Measurements from ENCODE around the gene BEND5.

The BEND5 gene

GRCh38 chr1:48776393-48777218, at the start of gene BEND5:
TSS of gene BEND5 (minus strand) at chr1:48776891. CDS start at chr1:48776831, 60 bp downstream.
- peak; percentile 30 for DNase-seq (ENCODE audit: low read depth, low spot score)

GRCh38 chr1:48823168-48823567, 46.5 kb upstream of the BEND5 start:
- DNase-seq (ENCODE audit: low read depth, low spot score) = no peak

GRCh38 chr1:48820491-48820890, 43.8 kb upstream of the BEND5 start:
- DNase-seq (ENCODE audit: low read depth, low spot score) = no peak

GRCh38 chr1:48817505-48818114, 40.9 kb upstream of the BEND5 start:
- DNase-seq (ENCODE audit: low read depth, low spot score) = peak; percentile 70

- no peak for DNase-seq (ENCODE audit: low read depth, low spot score)
These were observed 34.0 kb upstream of the BEND5 start for GRCh38 chr1:48810740-48811139.

- no peak for DNase-seq (ENCODE audit: low read depth, low spot score)
These were observed 31.8 kb upstream of the BEND5 start for GRCh38 chr1:48808496-48808895.

- DNase-seq (ENCODE audit: low read depth, low spot score) = no peak
These were observed 31.0 kb upstream of the BEND5 start for GRCh38 chr1:48807554-48808260.

GRCh38 chr1:48803474-48803873, 26.8 kb upstream of the BEND5 start:
- no peak for DNase-seq (ENCODE audit: low read depth, low spot score)

GRCh38 chr1:48794816-48795215, 18.1 kb upstream of the BEND5 start:
- DNase-seq (ENCODE audit: low read depth, low spot score) = no peak

GRCh38 chr1:48793863-48794262, 17.2 kb upstream of the BEND5 start:
- DNase-seq (ENCODE audit: low read depth, low spot score) = no peak

GRCh38 chr1:48792961-48793360, 16.3 kb upstream of the BEND5 start:
- DNase-seq (ENCODE audit: low read depth, low spot score) = no peak

- DNase-seq (ENCODE audit: low read depth, low spot score) = no peak
These were observed 13.7 kb upstream of the BEND5 start for GRCh38 chr1:48790397-48790796.

- DNase-seq (ENCODE audit: low read depth, low spot score) = no peak
These were observed 13.2 kb upstream of the BEND5 start for GRCh38 chr1:48789903-48790302.

- DNase-seq (ENCODE audit: low read depth, low spot score) = no peak
These were observed 9.2 kb upstream of the BEND5 start for GRCh38 chr1:48785869-48786268.

- DNase-seq (ENCODE audit: low read depth, low spot score) = no peak
These were observed 7.6 kb upstream of the BEND5 start for GRCh38 chr1:48784301-48784700.

GRCh38 chr1:48777219-48777895, 666 bp upstream of the BEND5 start:
- DNase-seq (ENCODE audit: low read depth, low spot score) = peak; percentile 39

- peak; percentile 4 for DNase-seq (ENCODE audit: low read depth, low spot score)
These were observed 779 bp downstream of the BEND5 start for GRCh38 chr1:48775831-48776392.

- DNase-seq (ENCODE audit: low read depth, low spot score) = no peak
These were observed 3.6 kb downstream of the BEND5 start for GRCh38 chr1:48773133-48773532.

- DNase-seq (ENCODE audit: low read depth, low spot score) = no peak
These were observed 4.5 kb downstream of the BEND5 start for GRCh38 chr1:48772211-48772610.

- DNase-seq (ENCODE audit: low read depth, low spot score) = no peak
These were observed 5.1 kb downstream of the BEND5 start for GRCh38 chr1:48771561-48771960.

GRCh38 chr1:48767975-48768510, 8.6 kb downstream of the BEND5 start:
- no peak for DNase-seq (ENCODE audit: low read depth, low spot score)
